HepG2 (cell line): ENCODE results near the gene TAP1. TPM values are rescaled to one million over a fixed set of nuclear protein-coding genes. Genes with fewer than 3 reads are reported as not detected.

Source experiments
- AKAP8 ChIP-seq: sonication (generic); formaldehyde crosslinking; IDR thresholded peaks from 2 replicates; pipeline ENCODE4 v1.5.1; 2020; ENCODE audit warnings: mild to moderate bottlenecking, missing genetic modification reagents
- HDAC2 ChIP-seq: sonication (generic); formaldehyde crosslinking; IDR thresholded peaks from 2 replicates; pipeline ENCODE4 v1.4.0; 2020; ENCODE audit warnings: missing genetic modification reagents
- HNF4G ChIP-seq, 2 experiments: sonication (generic) in 1 of 2; formaldehyde crosslinking in 1 of 2; IDR thresholded peaks; 2 replicates each; pipeline versions ENCODE4 v1.4.0 to v1.6.1; 2011 to 2020; ENCODE audit warnings: borderline replicate concordance in 2 of 2, low read depth in 2 of 2, mild to moderate bottlenecking in 2 of 2, low read length in 1 of 2, missing genetic modification reagents in 1 of 2, moderate library complexity in 1 of 2
- IKZF4 ChIP-seq: sonication (generic); formaldehyde crosslinking; IDR thresholded peaks from 2 replicates; pipeline ENCODE4 v1.5.1; 2020; ENCODE audit warnings: borderline replicate concordance, mild to moderate bottlenecking, low read depth, missing genetic modification reagents; ENCODE audit errors: not compliant biosample characterization
- JUN ChIP-seq: sonication (generic); formaldehyde crosslinking; IDR thresholded peaks from 2 replicates; pipeline ENCODE4 v1.4.0; 2020; ENCODE audit warnings: mild to moderate bottlenecking, missing genetic modification reagents
- KLF12 ChIP-seq: sonication (generic); formaldehyde crosslinking; IDR thresholded peaks from 2 replicates; pipeline ENCODE4 v1.4.0; 2020; ENCODE audit warnings: missing genetic modification reagents, borderline replicate concordance
- MAFG ChIP-seq: sonication (generic); formaldehyde crosslinking; IDR thresholded peaks from 2 replicates; pipeline ENCODE4 v1.5.1; 2020; ENCODE audit warnings: mild to moderate bottlenecking, missing genetic modification reagents
- MTF1 ChIP-seq: sonication (generic); formaldehyde crosslinking; IDR thresholded peaks from 2 replicates; pipeline ENCODE4 v1.5.0; 2020; ENCODE audit warnings: missing genetic modification reagents
- NONO ChIP-seq, 2 experiments: fragments of 450-650 bp in 1 of 2; sonication (generic) in 1 of 2; formaldehyde crosslinking in 1 of 2; IDR thresholded peaks in 1 of 2; conservative IDR thresholded peaks in 1 of 2; 2 replicates each; pipeline versions ENCODE4 v1.6.1 to v1.8.0; 2017 to 2022; ENCODE audit warnings: mild to moderate bottlenecking in 1 of 2, missing genetic modification reagents in 1 of 2, moderate library complexity in 1 of 2
- NR1H2 ChIP-seq: sonication (generic); formaldehyde crosslinking; IDR thresholded peaks from 2 replicates; pipeline ENCODE4 v1.8.1; 2022; ENCODE audit warnings: low read depth, missing genetic modification reagents, borderline replicate concordance
- POLR2AphosphoS2 ChIP-seq: IDR thresholded peaks from 2 replicates; pipeline ENCODE4 v1.6.1; 2011; ENCODE audit warnings: low read depth, low read length, improper control_type of control experiment
- ZBTB21 ChIP-seq: sonication (generic); formaldehyde crosslinking; IDR thresholded peaks from 2 replicates; pipeline ENCODE4 v1.4.0; 2020; ENCODE audit warnings: missing genetic modification reagents
- ZKSCAN8 ChIP-seq: IDR thresholded peaks from 2 replicates; pipeline ENCODE4 v1.6.1; 2016; ENCODE audit warnings: borderline replicate concordance, missing genetic modification reagents, missing compliant biosample characterization
- ZNF138 ChIP-seq: sonication (generic); formaldehyde crosslinking; IDR thresholded peaks from 2 replicates; pipeline ENCODE4 v1.5.0; 2020; ENCODE audit warnings: mild to moderate bottlenecking, low read depth, missing genetic modification reagents
- ZNF251 ChIP-seq: sonication (generic); formaldehyde crosslinking; IDR thresholded peaks from 2 replicates; pipeline ENCODE4 v1.9.0; 2021; ENCODE audit warnings: mild to moderate bottlenecking, missing genetic modification reagents
- ZNF382 ChIP-seq: sonication (generic); formaldehyde crosslinking; IDR thresholded peaks from 2 replicates; pipeline ENCODE4 v1.5.0; 2020; ENCODE audit warnings: missing genetic modification reagents, mild to moderate bottlenecking, borderline replicate concordance
- polyA plus RNA-seq, 8 experiments: library from polyadenylated mRNA; depleted of rRNA in 3 of 8; stranded (reverse) in 7 of 8; unstranded in 1 of 8; fragments of >200 nt; fragmentation: Illumina TruSeq in 4 of 8; extraction: Trizol in 4 of 8; gene quantifications; 2 replicates each; pipeline versions ENCODE4 v1.2.1 to v1.2.3, GENCODE V29; 2011 to 2016; ENCODE audit warnings: low read depth in 4 of 8, missing spikeins in 1 of 8, mixed read lengths in 1 of 8; ENCODE audit not compliant: insufficient read depth in 1 of 8
- total RNA-seq, 5 experiments: library from RNA; depleted of rRNA; stranded (reverse); fragments of >200 nt; fragmentation: Illumina TruSeq; extraction: Trizol; gene quantifications; 2 replicates each; pipeline ENCODE4 v1.2.3, GENCODE V29; 2016; ENCODE audit warnings: low read depth in 1 of 5
- TF ChIP-seq, protein P1 (sequence below): sonication (generic); formaldehyde crosslinking; IDR thresholded peaks from 2 replicates; pipeline ENCODE4 v1.4.0; 2020; ENCODE audit warnings: missing genetic modification reagents
- TF ChIP-seq, protein P2 (sequence below): sonication (generic); formaldehyde crosslinking; conservative IDR thresholded peaks from 2 replicates; pipeline ENCODE4 v1.4.0; 2020; ENCODE audit warnings: missing genetic modification reagents
- TF ChIP-seq, protein P3 (sequence below): sonication (generic); formaldehyde crosslinking; IDR thresholded peaks from 2 replicates; pipeline ENCODE4 v1.8.0; 2022; ENCODE audit warnings: missing genetic modification reagents, mild to moderate bottlenecking, borderline replicate concordance
- TF ChIP-seq, protein P4 (sequence below): sonication (generic); formaldehyde crosslinking; IDR thresholded peaks from 2 replicates; pipeline ENCODE4 v1.4.0; 2020; ENCODE audit warnings: missing genetic modification reagents, low read depth, mild to moderate bottlenecking, borderline replicate concordance

Gene TAP1
- total and polyA plus RNA-seq, 2 of the 13 experiments (the other 11 are each of a cell fraction or from before 2014, with no cell fraction given) = 31.2 to 52.2 TPM

DNA sequence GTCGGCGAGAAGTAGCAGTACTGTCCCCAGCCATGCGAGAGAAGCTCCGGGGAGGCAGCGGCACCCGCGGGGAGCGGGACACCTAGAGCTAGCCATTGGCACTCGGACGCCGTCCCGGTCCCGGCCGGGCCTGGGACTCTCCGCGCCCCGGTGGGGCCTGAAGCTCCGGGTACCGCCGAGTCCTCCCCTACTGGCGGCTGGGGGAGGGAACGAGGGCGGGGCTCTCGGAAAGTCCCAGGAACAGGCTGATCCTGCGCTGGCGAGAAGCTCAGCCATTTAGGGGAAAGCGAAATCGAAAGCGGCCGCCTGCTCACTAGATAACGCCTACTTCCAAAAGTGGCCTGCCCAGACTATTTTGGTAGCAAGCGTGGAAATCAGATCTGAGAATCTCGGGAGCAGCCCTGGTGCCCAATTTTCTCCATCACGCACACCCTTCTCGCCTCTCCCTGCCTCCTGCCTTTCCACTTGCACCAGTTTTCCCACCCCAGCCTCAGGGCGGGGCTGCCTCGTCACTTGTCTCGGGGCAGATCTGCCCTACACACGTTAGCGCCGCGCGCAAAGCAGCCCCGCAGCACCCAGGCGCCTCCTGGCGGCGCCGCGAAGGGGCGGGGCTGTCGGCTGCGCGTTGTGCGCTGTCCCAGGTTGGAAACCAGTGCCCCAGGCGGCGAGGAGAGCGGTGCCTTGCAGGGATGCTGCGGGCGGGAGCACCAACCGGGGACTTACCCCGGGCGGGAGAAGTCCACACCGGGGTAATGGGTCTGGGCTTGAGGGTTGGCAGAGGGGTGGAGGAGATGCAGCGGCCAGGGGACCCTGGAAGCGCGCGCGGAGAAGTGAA, at the start of gene TAP1, which contains the start of gene PSMB9 (continued):
- no peak for TF ChIP-seq HNF4G (IDR thresholded peaks at IDR 0.05; ENCODE audit: borderline replicate concordance, low read depth, low read length)
- TF ChIP-seq HNF4G (CRISPR knock-in tag; IDR thresholded peaks at IDR 0.05; ENCODE audit: borderline replicate concordance, low read depth) = no peak
- TF ChIP-seq, protein P1, sequence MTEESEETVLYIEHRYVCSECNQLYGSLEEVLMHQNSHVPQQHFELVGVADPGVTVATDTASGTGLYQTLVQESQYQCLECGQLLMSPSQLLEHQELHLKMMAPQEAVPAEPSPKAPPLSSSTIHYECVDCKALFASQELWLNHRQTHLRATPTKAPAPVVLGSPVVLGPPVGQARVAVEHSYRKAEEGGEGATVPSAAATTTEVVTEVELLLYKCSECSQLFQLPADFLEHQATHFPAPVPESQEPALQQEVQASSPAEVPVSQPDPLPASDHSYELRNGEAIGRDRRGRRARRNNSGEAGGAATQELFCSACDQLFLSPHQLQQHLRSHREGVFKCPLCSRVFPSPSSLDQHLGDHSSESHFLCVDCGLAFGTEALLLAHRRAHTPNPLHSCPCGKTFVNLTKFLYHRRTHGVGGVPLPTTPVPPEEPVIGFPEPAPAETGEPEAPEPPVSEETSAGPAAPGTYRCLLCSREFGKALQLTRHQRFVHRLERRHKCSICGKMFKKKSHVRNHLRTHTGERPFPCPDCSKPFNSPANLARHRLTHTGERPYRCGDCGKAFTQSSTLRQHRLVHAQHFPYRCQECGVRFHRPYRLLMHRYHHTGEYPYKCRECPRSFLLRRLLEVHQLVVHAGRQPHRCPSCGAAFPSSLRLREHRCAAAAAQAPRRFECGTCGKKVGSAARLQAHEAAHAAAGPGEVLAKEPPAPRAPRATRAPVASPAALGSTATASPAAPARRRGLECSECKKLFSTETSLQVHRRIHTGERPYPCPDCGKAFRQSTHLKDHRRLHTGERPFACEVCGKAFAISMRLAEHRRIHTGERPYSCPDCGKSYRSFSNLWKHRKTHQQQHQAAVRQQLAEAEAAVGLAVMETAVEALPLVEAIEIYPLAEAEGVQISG (CRISPR knock-in tag) = peak; percentile 66
- TF ChIP-seq MTF1 (CRISPR knock-in tag) = peak; percentile 98
- no peak for TF ChIP-seq AKAP8 (CRISPR knock-in tag)
- TF ChIP-seq POLR2AphosphoS2 = no peak
- no peak for TF ChIP-seq JUN (CRISPR knock-in tag)
- TF ChIP-seq, protein P2, sequence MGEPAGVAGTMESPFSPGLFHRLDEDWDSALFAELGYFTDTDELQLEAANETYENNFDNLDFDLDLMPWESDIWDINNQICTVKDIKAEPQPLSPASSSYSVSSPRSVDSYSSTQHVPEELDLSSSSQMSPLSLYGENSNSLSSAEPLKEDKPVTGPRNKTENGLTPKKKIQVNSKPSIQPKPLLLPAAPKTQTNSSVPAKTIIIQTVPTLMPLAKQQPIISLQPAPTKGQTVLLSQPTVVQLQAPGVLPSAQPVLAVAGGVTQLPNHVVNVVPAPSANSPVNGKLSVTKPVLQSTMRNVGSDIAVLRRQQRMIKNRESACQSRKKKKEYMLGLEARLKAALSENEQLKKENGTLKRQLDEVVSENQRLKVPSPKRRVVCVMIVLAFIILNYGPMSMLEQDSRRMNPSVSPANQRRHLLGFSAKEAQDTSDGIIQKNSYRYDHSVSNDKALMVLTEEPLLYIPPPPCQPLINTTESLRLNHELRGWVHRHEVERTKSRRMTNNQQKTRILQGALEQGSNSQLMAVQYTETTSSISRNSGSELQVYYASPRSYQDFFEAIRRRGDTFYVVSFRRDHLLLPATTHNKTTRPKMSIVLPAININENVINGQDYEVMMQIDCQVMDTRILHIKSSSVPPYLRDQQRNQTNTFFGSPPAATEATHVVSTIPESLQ = peak; percentile 29; the same call in 1 of the 2 replicates
- peak; percentile 82 for TF ChIP-seq IKZF4 (CRISPR knock-in tag)
- no peak for TF ChIP-seq MAFG (CRISPR knock-in tag)
- no peak for TF ChIP-seq NONO (IDR thresholded peaks at IDR 0.05)
- TF ChIP-seq NONO (CRISPR knock-in tag; conservative IDR thresholded peaks at IDR 0.05) = peak; percentile 67
- 0 out of 2 replicates have a peak, but pooled peaks have one; percentile 65 for TF ChIP-seq ZNF138 (CRISPR knock-in tag)
- no peak for TF ChIP-seq NR1H2
- TF ChIP-seq, protein P3, sequence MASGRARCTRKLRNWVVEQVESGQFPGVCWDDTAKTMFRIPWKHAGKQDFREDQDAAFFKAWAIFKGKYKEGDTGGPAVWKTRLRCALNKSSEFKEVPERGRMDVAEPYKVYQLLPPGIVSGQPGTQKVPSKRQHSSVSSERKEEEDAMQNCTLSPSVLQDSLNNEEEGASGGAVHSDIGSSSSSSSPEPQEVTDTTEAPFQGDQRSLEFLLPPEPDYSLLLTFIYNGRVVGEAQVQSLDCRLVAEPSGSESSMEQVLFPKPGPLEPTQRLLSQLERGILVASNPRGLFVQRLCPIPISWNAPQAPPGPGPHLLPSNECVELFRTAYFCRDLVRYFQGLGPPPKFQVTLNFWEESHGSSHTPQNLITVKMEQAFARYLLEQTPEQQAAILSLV (CRISPR knock-in tag) = peak; percentile 74
- TF ChIP-seq, protein P4, sequence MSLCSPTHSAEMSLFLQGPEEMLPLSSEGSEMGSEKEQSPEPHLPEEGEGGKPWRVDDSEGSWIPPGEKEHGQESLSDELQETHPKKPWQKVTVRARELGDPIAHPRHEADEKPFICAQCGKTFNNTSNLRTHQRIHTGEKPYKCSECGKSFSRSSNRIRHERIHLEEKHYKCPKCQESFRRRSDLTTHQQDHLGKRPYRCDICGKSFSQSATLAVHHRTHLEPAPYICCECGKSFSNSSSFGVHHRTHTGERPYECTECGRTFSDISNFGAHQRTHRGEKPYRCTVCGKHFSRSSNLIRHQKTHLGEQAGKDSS (CRISPR knock-in tag) = peak; percentile 22; the same call in 1 of the 2 replicates
- TF ChIP-seq HDAC2 (CRISPR knock-in tag) = peak; percentile 70; the same call in 1 of the 2 replicates
- TF ChIP-seq KLF12 (CRISPR knock-in tag) = peak; percentile 93
- TF ChIP-seq ZKSCAN8 = peak; percentile 46; the same call in 1 of the 2 replicates
- no peak for TF ChIP-seq ZNF382 (CRISPR knock-in tag)
- TF ChIP-seq ZNF251 (CRISPR knock-in tag) = no peak
- TF ChIP-seq ZBTB21 (CRISPR knock-in tag) = no peak
